Stomach smooth muscle (tissue), 2 donors: ENCODE data around the gene ANXA2.

Experiments used
- H3K27ac ChIP-seq: one replicate; pipeline ENCODE4 v1.7.0; 2013; ENCODE audit warnings: mild to moderate bottlenecking, low read length, inconsistent platforms
- H3K27me3 ChIP-seq, 2 donors: one replicate each; pipeline ENCODE4 v1.7.0; 2013; ENCODE audit warnings: low read length in 2 of 2; ENCODE audit not compliant: insufficient read depth in 2 of 2, control insufficient read depth in 1 of 2
- H3K36me3 ChIP-seq, 2 donors: one replicate each; pipeline ENCODE4 v1.7.0; 2013; ENCODE audit warnings: low read length in 2 of 2; ENCODE audit not compliant: control insufficient read depth in 2 of 2, insufficient read depth in 2 of 2
- H3K4me1 ChIP-seq: one replicate; pipeline ENCODE4 v1.7.0; 2013; ENCODE audit warnings: low read length; ENCODE audit not compliant: control insufficient read depth, insufficient read depth
- H3K4me3 ChIP-seq, 2 donors: one replicate each; pipeline ENCODE4 v1.7.0; 2013; ENCODE audit warnings: low read length in 2 of 2
- H3K9ac ChIP-seq, 2 donors: one replicate each; pipeline ENCODE4 v1.7.0; 2013; ENCODE audit warnings: low read length in 2 of 2, mild to moderate bottlenecking in 1 of 2
- H3K9me3 ChIP-seq, 2 donors: one replicate each; pipeline ENCODE4 v1.7.0; 2013; ENCODE audit warnings: low read length in 2 of 2; ENCODE audit not compliant: control insufficient read depth in 2 of 2
- donor health status: healthy.
- donor health status: Pancreatic carcinoma.

Gene ANXA2

DNA sequence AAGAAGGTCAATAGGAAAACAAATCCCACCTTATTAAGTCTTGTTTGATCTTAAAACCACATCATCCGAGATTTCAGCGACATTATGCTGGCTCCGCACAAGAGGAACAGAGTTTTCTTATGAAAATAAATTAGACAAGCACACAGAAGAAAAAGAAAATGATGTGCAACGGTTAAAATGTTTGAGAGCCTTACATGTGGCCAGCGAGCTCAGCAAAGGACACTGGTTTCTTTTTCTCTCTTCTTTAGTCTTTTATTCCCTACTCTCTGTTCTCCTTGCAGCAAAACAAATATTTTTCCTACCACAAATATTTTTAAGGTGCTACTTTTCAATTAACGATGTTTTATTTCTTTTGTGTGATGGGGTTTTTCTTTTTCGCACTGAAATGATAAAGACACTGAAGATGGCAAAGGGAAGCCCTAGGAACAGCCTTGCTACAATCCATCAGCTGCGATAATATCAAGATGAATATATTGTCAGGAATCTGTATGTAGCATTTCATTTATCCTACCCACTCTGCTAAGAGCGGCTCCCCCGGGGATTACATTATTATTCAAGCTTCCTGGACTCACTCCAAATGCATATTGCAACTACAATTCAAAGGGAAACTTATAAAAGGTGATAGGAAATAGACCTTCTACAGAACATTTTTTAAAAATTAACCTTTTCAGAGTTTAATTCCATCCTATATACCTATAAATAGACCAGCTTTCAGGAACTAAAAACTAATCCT, 72.9 kb downstream of the ANXA2 start:
- H3K4me3 ChIP-seq, result no peak overlapping the region
- H3K27ac ChIP-seq, result no peak overlapping the region
- no peaks in the 10 kb centered on the region for H3K36me3 ChIP-seq
- peaks cover 9 to 12% of the 10 kb centered on the region in 2 donors for H3K27me3 ChIP-seq
- no peak overlapping the region for H3K9ac ChIP-seq
- H3K4me1 ChIP-seq, result no peaks in the 10 kb centered on the region
- no peaks in the 10 kb centered on the region for H3K9me3 ChIP-seq

DNA sequence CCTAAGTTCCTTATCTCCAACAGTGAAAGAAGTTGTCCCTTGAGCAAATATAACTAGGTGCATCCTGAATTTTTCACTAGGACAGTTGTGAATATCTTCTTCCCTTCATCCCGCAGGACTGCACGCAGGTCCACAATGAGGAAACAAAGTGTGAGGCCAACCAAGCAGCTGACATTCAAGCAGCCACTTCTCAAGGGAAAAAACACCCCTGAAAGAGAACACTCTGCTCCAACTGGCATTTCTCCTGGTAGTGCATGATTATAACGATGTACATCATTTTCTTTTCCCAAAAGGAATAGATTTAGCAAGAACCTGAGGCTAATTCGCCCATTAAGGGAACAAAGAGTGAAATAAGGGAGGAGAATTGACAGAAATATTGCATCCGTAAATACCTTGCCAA, 74.5 kb downstream of the ANXA2 start:
- Histone ChIP-seq H3K27ac (no peak overlapping the region), H3K9ac (no peak overlapping the region), H3K9me3 (no peaks in the 10 kb centered on the region)

GRCh38 chr15:60320365-60320764, 77.4 kb downstream of the ANXA2 start:
- H3K27me3 ChIP-seq, result no peaks in the 10 kb centered on the region
- H3K9ac ChIP-seq, result no peak overlapping the region
- no peaks in the 10 kb centered on the region for H3K36me3 ChIP-seq
- no peak overlapping the region for H3K27ac ChIP-seq
- no peak overlapping the region for H3K4me3 ChIP-seq
- no peaks in the 10 kb centered on the region for H3K4me1 ChIP-seq
- no peaks in the 10 kb centered on the region for H3K9me3 ChIP-seq

More for the DNA sequence above, 74.5 kb downstream of the ANXA2 start:
- Histone ChIP-seq H3K36me3 (no peaks in the 10 kb centered on the region), H3K27me3 (peaks cover 6 to 10% of the 10 kb centered on the region in 2 donors), H3K4me3 (no peak overlapping the region), H3K4me1 (no peaks in the 10 kb centered on the region)

DNA sequence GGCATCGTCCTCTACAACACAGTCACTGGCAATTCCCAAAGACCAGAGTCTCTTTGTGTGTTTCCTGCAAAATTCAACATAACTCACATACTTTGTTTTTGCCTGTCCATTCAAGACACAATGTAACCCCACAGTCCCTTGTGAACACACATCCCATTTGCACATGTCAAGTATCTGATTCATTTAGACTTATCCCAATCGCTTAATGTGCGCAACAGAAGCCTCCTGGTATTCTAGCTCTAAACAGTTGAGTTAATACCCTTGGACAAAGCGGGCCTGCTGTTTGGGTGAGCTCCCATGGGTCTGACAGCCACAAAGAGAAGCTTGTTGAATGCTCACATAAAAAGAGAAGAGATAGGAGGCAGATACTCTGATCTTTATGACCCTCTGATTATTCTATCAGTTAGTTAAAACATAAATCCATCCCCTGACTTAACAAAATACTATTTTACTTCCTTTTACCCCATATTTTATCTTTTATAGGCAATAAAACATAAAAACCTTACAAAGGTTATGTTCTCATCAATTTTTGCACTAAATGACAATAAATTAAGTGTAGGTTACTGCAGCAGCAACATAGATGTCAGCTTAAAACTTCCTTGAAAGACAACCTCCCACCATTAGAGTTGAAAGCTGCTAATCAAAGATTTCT, 79.4 kb downstream of the ANXA2 start:
- Histone ChIP-seq H3K4me1 (no peaks in the 10 kb centered on the region), H3K9ac (no peak overlapping the region), H3K4me3 (no peak overlapping the region), H3K9me3 (no peaks in the 10 kb centered on the region), H3K27ac (no peak overlapping the region), H3K36me3 (no peaks in the 10 kb centered on the region), H3K27me3 (peaks cover 0 to 2% of the 10 kb centered on the region in 2 donors)

- H3K27ac ChIP-seq, result no peak overlapping the region
- no peak overlapping the region for H3K4me3 ChIP-seq
- H3K27me3 ChIP-seq, result peaks cover 0 to 2% of the 10 kb centered on the region in 2 donors
- H3K36me3 ChIP-seq, result no peaks in the 10 kb centered on the region
- H3K9me3 ChIP-seq, result no peaks in the 10 kb centered on the region
- H3K4me1 ChIP-seq, result no peaks in the 10 kb centered on the region
- no peak overlapping the region for H3K9ac ChIP-seq
Measured at GRCh38 chr15:60316961-60317360, 80.8 kb downstream of the ANXA2 start.

GRCh38 chr15:60315878-60316277, 81.9 kb downstream of the ANXA2 start:
- H3K4me3 ChIP-seq, result no peak overlapping the region
- no peaks in the 10 kb centered on the region for H3K4me1 ChIP-seq
- H3K36me3 ChIP-seq, result no peaks in the 10 kb centered on the region
- H3K9me3 ChIP-seq, result no peaks in the 10 kb centered on the region
- no peak overlapping the region for H3K27ac ChIP-seq
- peaks cover 0 to 2% of the 10 kb centered on the region in 2 donors for H3K27me3 ChIP-seq
- H3K9ac ChIP-seq, result no peak overlapping the region

DNA sequence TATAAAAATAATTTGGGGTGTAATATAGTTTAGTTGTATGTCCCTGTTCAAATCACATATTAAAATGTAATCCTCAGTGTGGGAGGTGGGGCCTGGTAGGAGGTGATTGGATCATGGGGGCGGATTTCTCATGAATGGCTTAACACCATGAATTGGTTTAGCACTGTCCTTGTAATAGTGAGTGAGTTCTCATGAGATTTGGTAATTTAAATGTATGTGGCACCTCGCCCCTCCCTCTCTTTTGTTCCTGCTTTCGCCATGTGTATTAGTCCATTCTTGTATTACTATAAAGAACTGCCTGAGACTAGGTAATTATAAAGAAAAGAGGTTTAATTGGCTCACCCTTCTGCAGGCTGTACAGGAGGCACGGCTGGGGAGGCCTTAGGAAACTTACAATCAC, 83.9 kb downstream of the ANXA2 start:
- Histone ChIP-seq H3K27me3 (peaks cover 0 to 2% of the 10 kb centered on the region in 2 donors), H3K9me3 (no peaks in the 10 kb centered on the region), H3K4me1 (no peaks in the 10 kb centered on the region), H3K27ac (no peak overlapping the region), H3K36me3 (no peaks in the 10 kb centered on the region), H3K9ac (no peak overlapping the region), H3K4me3 (no peak overlapping the region)

GRCh38 chr15:60307034-60307433, 90.8 kb downstream of the ANXA2 start:
- H3K9me3 ChIP-seq, result no peaks in the 10 kb centered on the region

DNA sequence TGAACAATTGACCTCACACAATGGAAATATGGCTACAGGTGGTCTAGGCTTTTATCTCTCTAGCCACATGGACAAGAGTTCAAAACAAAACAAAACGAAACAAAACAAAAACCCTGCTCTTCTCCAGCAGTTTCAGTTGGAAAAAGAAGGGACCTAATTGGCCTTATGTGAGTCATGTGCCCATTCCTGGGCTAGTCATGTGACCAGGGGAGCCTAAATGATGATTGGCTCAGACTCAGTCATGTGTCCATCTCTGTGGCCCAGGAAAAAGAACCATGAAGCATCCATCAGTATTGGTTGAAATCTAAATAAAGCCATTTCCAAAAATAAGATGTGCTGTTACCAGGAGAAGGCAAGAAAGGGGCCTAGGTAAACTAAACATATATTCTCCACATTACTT, 96.8 kb downstream of the ANXA2 start:
- Histone ChIP-seq H3K27me3 (no peaks in the 10 kb centered on the region), H3K4me3 (no peak overlapping the region), H3K27ac (no peak overlapping the region), H3K36me3 (no peaks in the 10 kb centered on the region), H3K9ac (no peak overlapping the region), H3K9me3 (no peaks in the 10 kb centered on the region), H3K4me1 (peaks cover 5% of the 10 kb centered on the region)

More at GRCh38 chr15:60307034-60307433, 90.8 kb downstream of the ANXA2 start:
- Histone ChIP-seq H3K4me3 (no peak overlapping the region), H3K4me1 (no peaks in the 10 kb centered on the region), H3K9ac (no peak overlapping the region), H3K27ac (no peak overlapping the region), H3K36me3 (no peaks in the 10 kb centered on the region), H3K27me3 (no peaks in the 10 kb centered on the region)

GRCh38 chr15:60299452-60300047, 98.2 kb downstream of the ANXA2 start:
- Histone ChIP-seq H3K9ac (no peak overlapping the region), H3K4me3 (peak overlapping the region in 1 of 2 donors; percentile 15)

More at GRCh38 chr15:60299452-60300047, 98.2 kb downstream of the ANXA2 start:
- Histone ChIP-seq H3K27me3 (no peaks in the 10 kb centered on the region), H3K9me3 (no peaks in the 10 kb centered on the region), H3K27ac (no peak overlapping the region), H3K36me3 (no peaks in the 10 kb centered on the region), H3K4me1 (peaks cover 5% of the 10 kb centered on the region)
